ENCODE data around the gene ANKRD33. TPM values are rescaled to one million over a fixed set of nuclear protein-coding genes. Genes with fewer than 3 reads are reported as not detected.

ANKRD33 gene
- total RNA-seq, 8 experiments from 2014 or later = 0.05 to 1.00 (median 0.35) TPM; not detected in 2

Other genes with a start within 250 kb of the ANKRD33 start
- 10 to 100 TPM in 1 of 8 experiments, 1 to 10 TPM in 4, under 1 TPM in 3; 0.46 to 25.3 (median 2.1) TPM for gene FIGNL2, start 39.4 kb upstream of the ANKRD33 start, total RNA-seq
- gene ACVRL1, start 19.4 kb downstream of the ANKRD33 start, total RNA-seq = 10 to 100 TPM in 1 of 8 experiments, under 1 TPM in 7; 0.05 to 10.6 (median 0.58) TPM
- 10 to 100 TPM in 7 of 8 experiments, 1 to 10 TPM in 1; 9.0 to 62.0 (median 36.6) TPM for gene ACVR1B, start 63.6 kb downstream of the ANKRD33 start, total RNA-seq
- 10 to 100 TPM in 3 of 8 experiments, 1 to 10 TPM in 5; 2.9 to 45.8 (median 5.7) TPM for gene TAMALIN, start 118.8 kb downstream of the ANKRD33 start, total RNA-seq
- 10 to 100 TPM in 2 of 8 experiments, 1 to 10 TPM in 6; 3.4 to 11.8 (median 7.7) TPM for gene NR4A1, start 163.3 kb downstream of the ANKRD33 start, total RNA-seq
- gene ATG101, start 181.9 kb downstream of the ANKRD33 start, total RNA-seq = 10 to 100 TPM; 27.4 to 55.1 (median 35.8) TPM
- not detected for gene SMIM41, start 191.6 kb downstream of the ANKRD33 start, total RNA-seq

All from motor neuron (in vitro differentiated cells).